ENCODE results near the gene LAMTOR2.
"Not testable (repeated sequence)": the region's sequence is repeated elsewhere in the genome, so short reads cannot be mapped to it uniquely, and the experiment has no call there.

Gene LAMTOR2

GRCh38 chr1:156054500-156055280, at the start of gene LAMTOR2:
LAMTOR2 (plus strand) TSS chr1:156054782; CDS start chr1:156054890, 108 bp downstream.
- DNase-seq: peak; percentile 84 to 95

GRCh38 chr1:156004843-156005584, 49.6 kb upstream of the LAMTOR2 start:
- no peak for DNase-seq

GRCh38 chr1:156006666-156007376, 47.8 kb upstream of the LAMTOR2 start:
- DNase-seq: no peak

GRCh38 chr1:156009404-156009803, 45.2 kb upstream of the LAMTOR2 start:
- DNase-seq: no peak

- no peak for DNase-seq
Observed at GRCh38 chr1:156012051-156012817, 42.3 kb upstream of the LAMTOR2 start.

- no peak for DNase-seq
Observed at GRCh38 chr1:156014829-156015228, 39.8 kb upstream of the LAMTOR2 start.

GRCh38 chr1:156019946-156020292, 34.7 kb upstream of the LAMTOR2 start:
- DNase-seq: no peak

- DNase-seq: peak; percentile 41 to 46
Observed at GRCh38 chr1:156020293-156021092, 34.1 kb upstream of the LAMTOR2 start, which contains the start of gene SSR2. SSR2 (minus strand) TSS chr1:156020951; CDS start chr1:156020167, 784 bp downstream.

GRCh38 chr1:156021093-156021428, 33.5 kb upstream of the LAMTOR2 start:
- no peak for DNase-seq

GRCh38 chr1:156021954-156022353, 32.6 kb upstream of the LAMTOR2 start:
- DNase-seq: no peak

GRCh38 chr1:156024801-156025200, 29.8 kb upstream of the LAMTOR2 start:
- no peak for DNase-seq

GRCh38 chr1:156025876-156026275, 28.7 kb upstream of the LAMTOR2 start:
- DNase-seq: no peak

GRCh38 chr1:156026588-156026987, 28.0 kb upstream of the LAMTOR2 start:
- DNase-seq: no peak

- no peak for DNase-seq
Observed at GRCh38 chr1:156033011-156033410, 21.6 kb upstream of the LAMTOR2 start.

GRCh38 chr1:156034991-156035390, 19.6 kb upstream of the LAMTOR2 start:
- DNase-seq: not testable (repeated sequence)

- no peak for DNase-seq
Observed at GRCh38 chr1:156042828-156043227, 11.8 kb upstream of the LAMTOR2 start.

GRCh38 chr1:156045076-156045475, 9.5 kb upstream of the LAMTOR2 start:
- DNase-seq: no peak

- DNase-seq: no peak
Observed at GRCh38 chr1:156048663-156049258, 5.8 kb upstream of the LAMTOR2 start.

GRCh38 chr1:156050376-156050775, 4.2 kb upstream of the LAMTOR2 start:
- DNase-seq: no peak

GRCh38 chr1:156051011-156051725, 3.4 kb upstream of the LAMTOR2 start:
- no peak for DNase-seq

Measured in bone marrow (tissue), 2 donors.